BLaER1 (cell line): ENCODE data around the gene CDK11B.
"Not testable (repeated sequence)": the region's sequence is repeated elsewhere in the genome, so short reads cannot be mapped to it uniquely, and the experiment has no call there.

Experiments
- H3K27ac ChIP-seq: shearing (Covaris generic); formaldehyde crosslinking; 2 replicates; pipeline ENCODE4 v1.8.1; 2022
- H3K27me3 ChIP-seq: shearing (Covaris generic); formaldehyde crosslinking; 2 replicates; pipeline ENCODE4 v1.8.1; 2022
- H3K36me3 ChIP-seq: shearing (Covaris generic); formaldehyde crosslinking; 2 replicates; pipeline ENCODE4 v1.8.1; 2022
- H3K4me1 ChIP-seq: shearing (Covaris generic); formaldehyde crosslinking; 2 replicates; pipeline ENCODE4 v1.8.1; 2022
- H3K4me2 ChIP-seq: shearing (Covaris generic); formaldehyde crosslinking; 2 replicates; pipeline ENCODE4 v1.8.1; 2022
- H3K4me3 ChIP-seq: shearing (Covaris generic); formaldehyde crosslinking; 2 replicates; pipeline ENCODE4 v1.8.1; 2022
- H3K9ac ChIP-seq: shearing (Covaris generic); formaldehyde crosslinking; 2 replicates; pipeline ENCODE4 v1.8.1; 2022
- H3K9me3 ChIP-seq: shearing (Covaris generic); formaldehyde crosslinking; 2 replicates; pipeline ENCODE4 v1.8.1; 2022
- H4K20me1 ChIP-seq: shearing (Covaris generic); formaldehyde crosslinking; 2 replicates; pipeline ENCODE4 v1.8.1; 2022
- Cebpa-rat ChIP-seq: shearing (Covaris generic); IDR thresholded peaks from 2 replicates; pipeline ENCODE4 v1.8.1; 2022

CDK11B gene

DNA sequence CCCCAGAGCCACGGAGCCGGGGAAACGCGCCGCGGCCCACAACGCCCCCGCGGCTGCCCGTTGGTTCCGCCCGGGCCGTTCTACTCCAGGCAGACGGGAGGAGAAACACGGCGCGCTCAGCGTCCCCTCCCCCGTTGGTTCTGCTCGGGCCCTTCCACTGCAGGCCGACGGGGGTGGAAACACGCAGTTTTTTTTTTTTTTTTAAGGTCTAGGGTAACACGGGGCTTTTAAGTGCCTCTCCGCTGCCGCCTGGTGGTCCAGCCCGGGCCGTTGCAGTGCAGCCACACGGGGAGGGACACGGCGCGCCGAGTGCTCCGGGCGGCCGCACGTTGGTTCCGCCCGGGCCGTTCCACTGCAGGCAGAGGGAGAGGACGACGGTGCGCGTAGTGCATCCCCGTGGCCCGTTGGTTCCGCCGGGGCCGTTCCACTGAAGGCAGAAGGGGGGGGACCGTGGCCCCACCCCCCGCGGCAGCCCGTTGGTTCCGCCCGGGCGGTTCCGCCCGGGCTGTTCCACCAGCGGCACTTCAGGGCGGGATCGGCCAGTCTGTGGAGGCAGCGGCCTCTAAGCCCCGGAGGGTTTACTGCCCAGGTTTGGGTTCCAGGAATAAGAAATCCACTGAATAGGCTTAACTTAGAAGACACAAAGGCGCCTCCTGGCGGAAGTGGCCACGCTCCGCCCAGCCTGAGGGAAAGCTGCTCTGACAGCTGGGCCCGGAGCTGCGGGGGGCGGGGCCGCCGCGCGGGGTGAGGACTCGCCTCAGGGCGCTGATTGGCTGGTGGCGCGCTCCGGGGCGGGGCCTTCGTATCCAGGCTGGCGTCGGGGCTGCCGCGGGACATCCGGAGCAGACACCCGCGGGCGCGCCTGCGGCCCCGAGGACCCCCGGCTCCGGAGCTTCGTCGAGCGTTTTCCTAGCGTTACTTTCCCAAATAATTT lies 34.2 kb upstream of the CDK11B start, which contains the start of gene SLC35E2B:
SLC35E2B (minus strand) TSS at position 82 of the 934 bp plus-strand sequence. CDS start 16,096 bp downstream, outside the sequence.
- Histone ChIP-seq H3K4me3 (peak within 1 kb of the TSS; percentile 68), H3K4me2 (peak within 1 kb of the TSS; percentile 62), H3K27ac (peak within 1 kb of the TSS; percentile 97), H3K9ac (peak within 1 kb of the TSS; percentile 92), H4K20me1 (peaks cover 16% of the 10 kb centered on the region), H3K36me3 (peaks cover 11% of the 10 kb centered on the region; the same call in 1 of the 2 replicates), H3K4me1 (peaks cover 12% of the 10 kb centered on the region)
- not testable (repeated sequence) for H3K27me3 ChIP-seq, H3K9me3 ChIP-seq

- H3K9ac ChIP-seq, result peak overlapping the region; percentile 92
- H3K9me3 ChIP-seq, H3K27me3 ChIP-seq, H3K4me2 ChIP-seq: not testable (repeated sequence)
- peaks cover 23% of the 10 kb centered on the region for H4K20me1 ChIP-seq
- peak overlapping the region; percentile 97 for H3K27ac ChIP-seq
- peaks cover 11% of the 10 kb centered on the region; the same call in 1 of the 2 replicates for H3K36me3 ChIP-seq
- peak overlapping the region; percentile 68 for H3K4me3 ChIP-seq
- H3K4me1 ChIP-seq, result peaks cover 16% of the 10 kb centered on the region
Observed at GRCh38 chr1:1692324-1692713, 33.5 kb upstream of the CDK11B start.

DNA sequence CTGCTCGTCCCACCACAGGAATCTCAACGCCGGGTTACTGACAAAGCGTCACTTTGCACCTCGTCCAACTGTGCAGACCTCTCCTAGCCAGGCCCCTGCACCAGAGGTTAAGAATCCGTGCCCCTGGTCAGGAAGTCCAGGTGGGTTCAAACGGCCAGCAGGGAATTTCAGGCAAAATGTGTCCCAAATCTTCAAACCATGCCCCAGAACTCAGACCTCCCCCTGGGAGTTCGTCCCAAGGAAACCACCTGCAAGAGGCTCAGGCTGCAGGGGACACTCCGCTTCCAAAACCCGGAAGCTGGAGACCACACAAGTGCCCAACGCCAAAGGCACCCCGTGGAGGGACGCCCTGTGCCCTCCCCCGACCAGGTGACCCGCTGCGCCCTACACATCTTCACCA lies 32.6 kb upstream of the CDK11B start:
- peaks cover 32% of the 10 kb centered on the region for H4K20me1 ChIP-seq
- H3K9ac ChIP-seq, H3K27ac ChIP-seq, H3K27me3 ChIP-seq, H3K9me3 ChIP-seq: not testable (repeated sequence)
- peak overlapping the region; percentile 45; the same call in 1 of the 2 replicates for H3K4me2 ChIP-seq
- H3K36me3 ChIP-seq, result peaks cover 17% of the 10 kb centered on the region
- H3K4me3 ChIP-seq, result peak overlapping the region; percentile 57
- H3K4me1 ChIP-seq, result peaks cover 22% of the 10 kb centered on the region

DNA sequence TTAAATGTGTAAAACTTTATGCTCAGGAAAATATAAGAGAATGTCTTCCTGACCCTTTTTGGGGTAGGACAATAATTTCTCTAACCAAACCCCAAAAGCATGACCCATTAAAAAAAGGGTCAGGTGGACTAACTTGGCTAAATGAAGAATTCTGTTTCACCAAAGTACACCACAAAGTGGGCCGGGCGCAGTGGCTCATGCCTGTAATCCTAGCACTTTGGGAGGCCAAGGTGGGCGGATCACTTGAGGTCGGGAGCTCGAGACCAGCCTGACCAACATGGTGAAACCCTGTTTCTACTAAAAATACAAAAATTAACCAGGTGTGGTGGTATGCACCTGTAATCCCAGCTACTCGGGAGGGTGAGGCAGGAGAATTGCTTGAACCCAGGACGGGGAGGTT lies 30.7 kb upstream of the CDK11B start:
- H3K9ac ChIP-seq, H3K4me2 ChIP-seq, H3K27ac ChIP-seq, H3K4me3 ChIP-seq, H3K9me3 ChIP-seq, H3K27me3 ChIP-seq: not testable (repeated sequence)
- Histone ChIP-seq H4K20me1 (peaks cover 51% of the 10 kb centered on the region), H3K36me3 (peaks cover 27% of the 10 kb centered on the region), H3K4me1 (peaks cover 27% of the 10 kb centered on the region)

- no peak for TF ChIP-seq Cebpa-rat
- H3K27me3 ChIP-seq, result no peaks in the 10 kb centered on the region
- no peak overlapping the region for H3K4me2 ChIP-seq
- peaks cover 18% of the 10 kb centered on the region; the same call in 1 of the 2 replicates for H3K4me1 ChIP-seq
- H4K20me1 ChIP-seq, result peaks cover 68% of the 10 kb centered on the region
- no peak overlapping the region for H3K27ac ChIP-seq
- H3K36me3 ChIP-seq, result peaks cover 41% of the 10 kb centered on the region
- no peak overlapping the region for H3K4me3 ChIP-seq
- no peak overlapping the region for H3K9ac ChIP-seq
- no peaks in the 10 kb centered on the region for H3K9me3 ChIP-seq
Observed at GRCh38 chr1:1687846-1688245, 29.0 kb upstream of the CDK11B start.

GRCh38 chr1:1684031-1684681 lies 25.4 kb upstream of the CDK11B start:
- Histone ChIP-seq H3K4me3 (no peak overlapping the region), H3K27ac (no peak overlapping the region), H3K4me1 (peaks cover 52% of the 10 kb centered on the region), H4K20me1 (peaks cover 97% of the 10 kb centered on the region), H3K9ac (no peak overlapping the region), H3K27me3 (no peaks in the 10 kb centered on the region), H3K9me3 (no peaks in the 10 kb centered on the region), H3K36me3 (peaks cover 50% of the 10 kb centered on the region), H3K4me2 (no peak overlapping the region)
- TF ChIP-seq Cebpa-rat, result no peak

- H3K9ac ChIP-seq, result no peak overlapping the region
Observed at GRCh38 chr1:1683104-1683905, 24.5 kb upstream of the CDK11B start.

DNA sequence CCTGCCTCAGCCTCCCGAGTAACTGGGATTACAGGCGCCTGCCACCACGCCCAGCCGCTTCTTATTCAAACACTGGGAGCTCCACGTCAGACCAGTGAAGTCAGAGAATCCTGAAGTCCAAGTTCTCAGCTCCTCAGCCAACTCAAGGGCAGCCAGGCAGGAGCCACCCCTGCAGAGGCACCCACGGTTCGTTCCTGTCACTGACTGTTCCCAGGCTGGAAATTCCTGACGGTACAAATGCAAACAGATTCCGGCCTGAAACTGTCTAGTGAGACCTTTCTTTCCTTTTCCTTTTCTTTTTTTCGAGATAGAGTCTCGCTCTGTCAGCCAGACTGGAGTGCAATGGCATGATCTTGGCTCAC lies 22.1 kb upstream of the CDK11B start:
- H3K4me3 ChIP-seq, result no peak overlapping the region
- H3K9me3 ChIP-seq, result no peaks in the 10 kb centered on the region
- H3K4me1 ChIP-seq, result peaks cover 63% of the 10 kb centered on the region
- no peak overlapping the region for H3K27ac ChIP-seq
- H3K9ac ChIP-seq, result 0 out of 2 replicates have a peak overlapping the region, but pooled peaks have one; percentile 10
- peak overlapping the region; percentile 24 for H3K4me2 ChIP-seq
- no peaks in the 10 kb centered on the region for H3K27me3 ChIP-seq
- peaks cover 37% of the 10 kb centered on the region for H3K36me3 ChIP-seq
- peaks cover 88% of the 10 kb centered on the region for H4K20me1 ChIP-seq
- TF ChIP-seq Cebpa-rat, result no peak

More at GRCh38 chr1:1683104-1683905, 24.5 kb upstream of the CDK11B start:
- TF ChIP-seq Cebpa-rat, result no peak
- Histone ChIP-seq H3K9me3 (no peaks in the 10 kb centered on the region), H4K20me1 (peaks cover 100% of the 10 kb centered on the region), H3K27ac (no peak overlapping the region), H3K4me1 (peaks cover 61% of the 10 kb centered on the region), H3K27me3 (no peaks in the 10 kb centered on the region), H3K4me2 (no peak overlapping the region), H3K36me3 (peaks cover 46% of the 10 kb centered on the region), H3K4me3 (no peak overlapping the region)

- Histone ChIP-seq H3K4me1 (peaks cover 57% of the 10 kb centered on the region), H3K4me3 (no peak overlapping the region), H3K27ac (no peak overlapping the region), H3K36me3 (peaks cover 33% of the 10 kb centered on the region), H3K4me2 (peak overlapping the region; percentile 24), H3K27me3 (no peaks in the 10 kb centered on the region), H3K9me3 (no peaks in the 10 kb centered on the region), H3K9ac (no peak overlapping the region), H4K20me1 (peaks cover 82% of the 10 kb centered on the region)
- TF ChIP-seq Cebpa-rat, result no peak
Observed at GRCh38 chr1:1680031-1680911, 21.5 kb upstream of the CDK11B start.
